GM12878 (cell line): ENCODE measurements around the gene TRIM60.

Experiments
- EZH2 ChIP-seq: IDR thresholded peaks from 2 replicates; pipeline ENCODE4 v1.6.1; 2012; ENCODE audit warnings: low read depth, mild to moderate bottlenecking, control low read depth, inconsistent platforms, low read length, borderline replicate concordance; ENCODE audit not compliant: control insufficient read depth
- POLR2A ChIP-seq: IDR thresholded peaks from 2 replicates; pipeline ENCODE4 v1.6.1; 2011; ENCODE audit warnings: low read depth, mild to moderate bottlenecking, low read length
- POLR2AphosphoS2 ChIP-seq: IDR thresholded peaks from 2 replicates; pipeline ENCODE4 v1.6.1; 2011; ENCODE audit warnings: low read depth, mild to moderate bottlenecking, low read length, improper control_type of control experiment, moderate library complexity

- no peak for TF ChIP-seq POLR2A
- TF ChIP-seq POLR2AphosphoS2, result no peak
- TF ChIP-seq EZH2, result no peak
Measured at GRCh38 chr4:164997941-164998340, 33.9 kb upstream of the TRIM60 start.
